AG09309 (cell line): Measurements from ENCODE around the gene TRPC1.

ENCODE experiments used
- DNase-seq: peaks from one replicate; pipeline ENCODE4 v3.0.0-alpha.2; 2010; ENCODE audit warnings: low read depth
- H3K4me3 ChIP-seq: 2 replicates; pipeline ENCODE4 v1.5.1; 2011; ENCODE audit warnings: mild to moderate bottlenecking, low read depth, low read length, moderate library complexity; ENCODE audit not compliant: control insufficient read depth
- CTCF ChIP-seq: IDR thresholded peaks from 2 replicates; pipeline ENCODE4 v1.5.1; 2011; ENCODE audit warnings: mild to moderate bottlenecking, low read depth, low read length, inconsistent platforms; ENCODE audit not compliant: insufficient read depth, control insufficient read depth; ENCODE audit errors: missing control alignments

TRPC1 gene

GRCh38 chr3:142849148-142849547 lies 125.3 kb downstream of the TRPC1 start:
- no peak for DNase-seq
- TF ChIP-seq CTCF = no peak
- no peak overlapping the region for H3K4me3 ChIP-seq

- peak; percentile 87 for DNase-seq
- TF ChIP-seq CTCF = no peak
- no peak overlapping the region for H3K4me3 ChIP-seq
Observed at GRCh38 chr3:142850395-142851023, 126.7 kb downstream of the TRPC1 start.

- TF ChIP-seq CTCF = no peak
- DNase-seq = no peak
- no peak overlapping the region for H3K4me3 ChIP-seq
Observed at GRCh38 chr3:142852009-142852408, 128.2 kb downstream of the TRPC1 start.

- DNase-seq = no peak
- no peak for TF ChIP-seq CTCF
Observed at GRCh38 chr3:142853270-142854168, 129.7 kb downstream of the TRPC1 start.

GRCh38 chr3:142857056-142857455 lies 133.2 kb downstream of the TRPC1 start:
- DNase-seq = no peak
- peak; percentile 5 for TF ChIP-seq CTCF
- H3K4me3 ChIP-seq = no peak overlapping the region

More at GRCh38 chr3:142853270-142854168, 129.7 kb downstream of the TRPC1 start:
- no peak overlapping the region for H3K4me3 ChIP-seq
